ENCODE data around the gene PHKA1.
"Not testable (repeated sequence)": the region's sequence is repeated elsewhere in the genome, so short reads cannot be mapped to it uniquely, and the experiment has no call there.

- TF ChIP-seq CTCF, POLR2A (IDR thresholded peaks at IDR 0.05): not testable (repeated sequence)
Observed at GRCh38 chrX:72713599-72714477, at the start of gene PHKA1.
